22Rv1 (cell line): ENCODE results near the gene ADGRD2.

Experiments used
- ZFX ChIP-seq: fragments of 450-650 bp; IDR thresholded peaks from 2 replicates; pipeline ENCODE4 v1.6.1; 2017; ENCODE audit warnings: antibody characterized with exemption, borderline replicate concordance
- TF ChIP-seq, protein P1 (sequence below): fragments of 450-650 bp; IDR thresholded peaks from 2 replicates; pipeline ENCODE4 v1.5.1; 2017; ENCODE audit warnings: mild to moderate bottlenecking

DNA sequence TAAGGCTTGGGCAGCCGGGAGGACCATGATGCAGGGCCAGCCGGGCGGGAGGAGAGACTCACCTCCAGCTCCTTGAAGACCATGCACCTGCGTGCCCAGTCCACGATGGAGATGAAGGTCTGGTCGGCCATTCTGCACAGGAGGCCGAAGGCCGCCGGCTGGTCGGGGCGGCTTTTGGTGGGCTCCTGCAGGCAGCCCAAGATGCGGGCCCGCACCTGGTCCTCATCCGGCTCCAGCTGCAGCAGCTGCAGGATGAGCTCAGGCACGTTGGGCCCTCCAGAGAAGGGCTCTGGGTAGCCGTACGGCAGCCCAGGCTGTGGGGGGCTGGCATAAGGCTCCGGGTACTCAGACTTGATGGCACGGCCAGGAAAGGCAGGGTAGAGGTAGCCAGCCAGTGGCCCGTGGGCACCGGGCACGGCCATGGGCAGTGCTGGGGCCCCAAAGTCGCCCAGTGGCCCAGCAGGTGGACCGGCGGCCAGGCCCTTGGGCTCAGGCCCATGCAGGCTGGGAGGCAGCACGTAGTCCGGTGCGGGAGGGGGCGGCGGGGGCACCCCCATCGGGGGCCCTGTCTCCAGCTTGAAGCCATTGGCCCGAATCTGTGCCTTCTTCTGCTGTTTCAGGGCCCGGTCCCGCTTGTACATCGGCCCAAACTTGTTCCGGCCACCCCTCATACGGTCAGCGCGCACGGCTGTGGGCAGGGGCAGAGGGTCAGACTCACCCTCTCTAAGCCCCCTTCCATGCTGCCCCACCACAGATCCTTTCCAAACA lies 50.0 kb downstream of the ADGRD2 start:
- TF ChIP-seq, protein P1, sequence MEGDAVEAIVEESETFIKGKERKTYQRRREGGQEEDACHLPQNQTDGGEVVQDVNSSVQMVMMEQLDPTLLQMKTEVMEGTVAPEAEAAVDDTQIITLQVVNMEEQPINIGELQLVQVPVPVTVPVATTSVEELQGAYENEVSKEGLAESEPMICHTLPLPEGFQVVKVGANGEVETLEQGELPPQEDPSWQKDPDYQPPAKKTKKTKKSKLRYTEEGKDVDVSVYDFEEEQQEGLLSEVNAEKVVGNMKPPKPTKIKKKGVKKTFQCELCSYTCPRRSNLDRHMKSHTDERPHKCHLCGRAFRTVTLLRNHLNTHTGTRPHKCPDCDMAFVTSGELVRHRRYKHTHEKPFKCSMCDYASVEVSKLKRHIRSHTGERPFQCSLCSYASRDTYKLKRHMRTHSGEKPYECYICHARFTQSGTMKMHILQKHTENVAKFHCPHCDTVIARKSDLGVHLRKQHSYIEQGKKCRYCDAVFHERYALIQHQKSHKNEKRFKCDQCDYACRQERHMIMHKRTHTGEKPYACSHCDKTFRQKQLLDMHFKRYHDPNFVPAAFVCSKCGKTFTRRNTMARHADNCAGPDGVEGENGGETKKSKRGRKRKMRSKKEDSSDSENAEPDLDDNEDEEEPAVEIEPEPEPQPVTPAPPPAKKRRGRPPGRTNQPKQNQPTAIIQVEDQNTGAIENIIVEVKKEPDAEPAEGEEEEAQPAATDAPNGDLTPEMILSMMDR = no peak
- TF ChIP-seq ZFX = no peak
